Fibroblast of mammary gland (primary cell): ENCODE results near the gene IL20.

ENCODE experiments used
- DNase-seq: peaks from one replicate; pipeline ENCODE4 v3.0.0-alpha.2; 2010; ENCODE audit warnings: low read depth
- H3K4me3 ChIP-seq: 2 replicates; pipeline ENCODE4 v1.5.1; 2011; ENCODE audit warnings: low read depth, mild to moderate bottlenecking, low read length, moderate library complexity; ENCODE audit not compliant: control insufficient read depth
- CTCF ChIP-seq: conservative IDR thresholded peaks from 2 replicates; pipeline ENCODE4 v1.5.1; 2011; ENCODE audit warnings: low read depth, low read length, inconsistent platforms; ENCODE audit not compliant: control insufficient read depth, insufficient read depth

The IL20 gene

GRCh38 chr1:206903687-206904086 lies 38.3 kb downstream of the IL20 start:
- no peak overlapping the region for H3K4me3 ChIP-seq
- no peak for TF ChIP-seq CTCF
- DNase-seq = no peak

- TF ChIP-seq CTCF = no peak
- DNase-seq = no peak
- H3K4me3 ChIP-seq = no peak overlapping the region
Observed at GRCh38 chr1:206904423-206905142, 39.2 kb downstream of the IL20 start.

GRCh38 chr1:206905295-206906164 lies 40.1 kb downstream of the IL20 start:
- H3K4me3 ChIP-seq = no peak overlapping the region
- peak; percentile 2 for TF ChIP-seq CTCF
- peak; percentile 93 for DNase-seq

GRCh38 chr1:206907304-206907991 lies 42.0 kb downstream of the IL20 start:
- no peak overlapping the region for H3K4me3 ChIP-seq
- peak; percentile 20 for TF ChIP-seq CTCF
- DNase-seq = no peak

GRCh38 chr1:206908038-206908437 lies 42.6 kb downstream of the IL20 start:
- DNase-seq = no peak
- no peak for TF ChIP-seq CTCF
- H3K4me3 ChIP-seq = no peak overlapping the region

GRCh38 chr1:206909161-206909882 lies 43.9 kb downstream of the IL20 start:
- TF ChIP-seq CTCF = no peak
- H3K4me3 ChIP-seq = peak overlapping the region; percentile 36
- no peak for DNase-seq
